Mesenchymal stem cell (in vitro differentiated cells and primary cell): ENCODE measurements around the gene ANKRD16.

ENCODE experiments used
- DNase-seq: peaks from one replicate; pipeline ENCODE4 v3.0.0-alpha.2; 2013
- H2AFZ ChIP-seq: one replicate; pipeline ENCODE4 v1.6.1; 2013; ENCODE audit warnings: low read depth, mild to moderate bottlenecking, control low read depth, inconsistent platforms, low read length, moderate library complexity
- H2AK5ac ChIP-seq: 2 replicates; pipeline ENCODE4 v1.6.1; 2013; ENCODE audit warnings: low read length, moderate library complexity, mild to moderate bottlenecking, inconsistent platforms; ENCODE audit not compliant: severe bottlenecking
- H2BK120ac ChIP-seq: one replicate; pipeline ENCODE4 v1.6.1; 2013; ENCODE audit warnings: low read depth, mild to moderate bottlenecking, inconsistent platforms, low read length, moderate library complexity
- H2BK12ac ChIP-seq, 2 experiments: one replicate each; pipeline ENCODE4 v1.6.1; 2013; ENCODE audit warnings: inconsistent platforms in 2 of 2, low read length in 2 of 2, mild to moderate bottlenecking in 2 of 2, moderate library complexity in 2 of 2, control low read depth in 1 of 2
- H2BK15ac ChIP-seq: one replicate; pipeline ENCODE4 v1.6.1; 2013; ENCODE audit warnings: mild to moderate bottlenecking, low read depth, inconsistent platforms; ENCODE audit not compliant: poor library complexity, severe bottlenecking
- H2BK5ac ChIP-seq: 2 replicates; pipeline ENCODE4 v1.6.1; 2013; ENCODE audit warnings: low read depth, mild to moderate bottlenecking, low read length, control low read depth, inconsistent platforms; ENCODE audit not compliant: poor library complexity, severe bottlenecking
- H3K14ac ChIP-seq, 2 experiments: one replicate each; pipeline ENCODE4 v1.6.1; 2013; ENCODE audit warnings: inconsistent platforms in 2 of 2, low read length in 2 of 2, control low read depth in 1 of 2, mild to moderate bottlenecking in 1 of 2, moderate library complexity in 1 of 2
- H3K18ac ChIP-seq, 2 experiments: one replicate each; pipeline ENCODE4 v1.6.1; 2013; ENCODE audit warnings: inconsistent platforms in 2 of 2, low read length in 2 of 2, control low read depth in 1 of 2, low read depth in 1 of 2, mild to moderate bottlenecking in 1 of 2
- H3K23ac ChIP-seq, 2 experiments: one replicate each; pipeline ENCODE4 v1.6.1; 2013; ENCODE audit warnings: inconsistent platforms in 2 of 2, low read length in 2 of 2, mild to moderate bottlenecking in 2 of 2, moderate library complexity in 2 of 2, control low read depth in 1 of 2
- H3K27ac ChIP-seq: 2 replicates; pipeline ENCODE4 v1.5.1; 2013; ENCODE audit warnings: mild to moderate bottlenecking, moderate library complexity, low read length, control low read depth, inconsistent platforms; ENCODE audit not compliant: poor library complexity, severe bottlenecking
- H3K27me3 ChIP-seq, 2 experiments: 2 replicates each; pipeline versions ENCODE4 v1.6.1 to v1.7.0; 2013; ENCODE audit warnings: low read length in 2 of 2, mild to moderate bottlenecking in 2 of 2, moderate library complexity in 2 of 2, control low read depth in 1 of 2, inconsistent platforms in 1 of 2; ENCODE audit not compliant: control insufficient read depth in 1 of 2, insufficient read depth in 1 of 2
- H3K36me3 ChIP-seq, 2 experiments: 2 replicates each; pipeline versions ENCODE4 v1.6.1 to v1.7.0; 2013; ENCODE audit warnings: low read length in 2 of 2, control low read depth in 1 of 2, inconsistent platforms in 1 of 2, low read depth in 1 of 2, mild to moderate bottlenecking in 1 of 2; ENCODE audit not compliant: insufficient read depth in 2 of 2, control insufficient read depth in 1 of 2
- H3K4ac ChIP-seq, 2 experiments: one replicate each; pipeline ENCODE4 v1.6.1; 2013; ENCODE audit warnings: inconsistent platforms in 2 of 2, low read length in 2 of 2, mild to moderate bottlenecking in 2 of 2, moderate library complexity in 2 of 2, control low read depth in 1 of 2, low read depth in 1 of 2
- H3K4me1 ChIP-seq: 2 replicates; pipeline ENCODE4 v1.6.1; 2013; ENCODE audit warnings: low read depth, low read length, control low read depth; ENCODE audit not compliant: control insufficient read depth, insufficient read depth
- H3K4me2 ChIP-seq: 2 replicates; pipeline ENCODE4 v1.6.1; 2013; ENCODE audit warnings: low read length, mild to moderate bottlenecking, inconsistent platforms; ENCODE audit not compliant: poor library complexity, severe bottlenecking
- H3K4me3 ChIP-seq, 2 experiments: 2 replicates each; pipeline versions ENCODE4 v1.5.1 to v1.7.0; 2013; ENCODE audit warnings: low read length in 2 of 2, mild to moderate bottlenecking in 2 of 2, control low read depth in 1 of 2, low read depth in 1 of 2; ENCODE audit not compliant: insufficient read depth in 1 of 2
- H3K79me1 ChIP-seq: replicated peaks from 2 replicates; pipeline ENCODE4 v1.6.1; 2013; ENCODE audit warnings: mild to moderate bottlenecking, control low read depth, low read length, inconsistent platforms; ENCODE audit not compliant: poor library complexity, severe bottlenecking
- H3K9ac ChIP-seq: 2 replicates; pipeline ENCODE4 v1.7.0; 2013; ENCODE audit warnings: mild to moderate bottlenecking, low read length, moderate library complexity
- H3K9me3 ChIP-seq: 2 replicates; pipeline ENCODE4 v1.7.0; 2013; ENCODE audit warnings: mild to moderate bottlenecking, low read length; ENCODE audit not compliant: control insufficient read depth
- H4K8ac ChIP-seq: one replicate; pipeline ENCODE4 v1.6.1; 2013; ENCODE audit warnings: inconsistent platforms, mild to moderate bottlenecking, low read length, moderate library complexity
- H4K91ac ChIP-seq: one replicate; pipeline ENCODE4 v1.6.1; 2013; ENCODE audit warnings: mild to moderate bottlenecking, low read length, inconsistent platforms
- whole genome bisulfite sequencing: methylation state at CpG from one replicate; pipeline ENCODE4 v1.1.7; 2013; ENCODE audit warnings: mixed read lengths; 5-methylcytosine and 5-hydroxymethylcytosine counted together

ANKRD16 gene

GRCh38 chr10:5830629-5831445 is 58.9 kb downstream of the ANKRD16 start:
- no peak for DNase-seq
- WGBS: 87% methylated on average over 14 of the region's 14 CpGs
- H3K4ac ChIP-seq: no peak overlapping the region
- H3K4me3 ChIP-seq: no peak overlapping the region
- no peaks in the 10 kb centered on the region for H3K27me3 ChIP-seq
- no peak overlapping the region for H3K9ac ChIP-seq
- no peak overlapping the region for H3K27ac ChIP-seq
- H3K36me3 ChIP-seq: no peaks in the 10 kb centered on the region
- no peak overlapping the region for H2BK5ac ChIP-seq
- H4K91ac ChIP-seq: no peak overlapping the region
- H3K9me3 ChIP-seq: no peaks in the 10 kb centered on the region
- H3K4me2 ChIP-seq: no peak overlapping the region
- no peak overlapping the region for H2AK5ac ChIP-seq
- no peaks in the 10 kb centered on the region for H3K79me1 ChIP-seq
- H2BK15ac ChIP-seq: no peak overlapping the region
- no peak overlapping the region for H3K23ac ChIP-seq
- no peak overlapping the region for H2BK120ac ChIP-seq
- peaks cover 1% of the 10 kb centered on the region for H3K4me1 ChIP-seq
- H3K18ac ChIP-seq: no peak overlapping the region
- H3K14ac ChIP-seq: peak overlapping the region in 1 of 2 experiments; percentile 26
- H4K8ac ChIP-seq: no peak overlapping the region
- H2AFZ ChIP-seq: no peak overlapping the region
- H2BK12ac ChIP-seq: no peak overlapping the region

GRCh38 chr10:5829267-5829666 is 60.4 kb downstream of the ANKRD16 start:
- no peak overlapping the region for H3K9ac ChIP-seq
- H2AK5ac ChIP-seq: no peak overlapping the region
- no peaks in the 10 kb centered on the region for H3K27me3 ChIP-seq
- H4K91ac ChIP-seq: no peak overlapping the region
- H3K4ac ChIP-seq: no peak overlapping the region
- H2BK12ac ChIP-seq: no peak overlapping the region
- no peak for DNase-seq
- no peak overlapping the region for H2AFZ ChIP-seq
- H2BK5ac ChIP-seq: no peak overlapping the region
- no peak overlapping the region for H3K27ac ChIP-seq
- no peaks in the 10 kb centered on the region for H3K36me3 ChIP-seq
- H3K18ac ChIP-seq: no peak overlapping the region
- no peak overlapping the region for H3K4me2 ChIP-seq
- no peak overlapping the region for H3K23ac ChIP-seq
- no peak overlapping the region for H2BK120ac ChIP-seq
- H3K9me3 ChIP-seq: no peaks in the 10 kb centered on the region
- H3K79me1 ChIP-seq: no peaks in the 10 kb centered on the region
- 93% methylated on average over 8 of the region's 9 CpGs for WGBS
- no peak overlapping the region for H4K8ac ChIP-seq
- H2BK15ac ChIP-seq: no peak overlapping the region
- no peak overlapping the region for H3K4me3 ChIP-seq
- peaks cover 1% of the 10 kb centered on the region for H3K4me1 ChIP-seq
- H3K14ac ChIP-seq: no peak overlapping the region

- H3K23ac ChIP-seq: no peak overlapping the region
- no peak overlapping the region for H3K14ac ChIP-seq
- H2BK12ac ChIP-seq: no peak overlapping the region
- H3K4me1 ChIP-seq: peaks cover 1% of the 10 kb centered on the region
- H3K9ac ChIP-seq: no peak overlapping the region
- H2BK5ac ChIP-seq: no peak overlapping the region
- H2AFZ ChIP-seq: no peak overlapping the region
- 95% methylated on average over 16 of the region's 16 CpGs for WGBS
- no peak for DNase-seq
- H3K36me3 ChIP-seq: no peaks in the 10 kb centered on the region
- H3K9me3 ChIP-seq: no peaks in the 10 kb centered on the region
- no peak overlapping the region for H2BK120ac ChIP-seq
- H2AK5ac ChIP-seq: no peak overlapping the region
- H3K4me3 ChIP-seq: no peak overlapping the region
- no peak overlapping the region for H4K8ac ChIP-seq
- no peak overlapping the region for H2BK15ac ChIP-seq
- H3K4ac ChIP-seq: no peak overlapping the region
- H4K91ac ChIP-seq: no peak overlapping the region
- H3K4me2 ChIP-seq: no peak overlapping the region
- H3K18ac ChIP-seq: no peak overlapping the region
- no peak overlapping the region for H3K27ac ChIP-seq
- no peaks in the 10 kb centered on the region for H3K79me1 ChIP-seq
- H3K27me3 ChIP-seq: no peaks in the 10 kb centered on the region
Measured at GRCh38 chr10:5828725-5829124, 61.0 kb downstream of the ANKRD16 start.

GRCh38 chr10:5827841-5828240 is 61.9 kb downstream of the ANKRD16 start:
- Histone ChIP-seq H4K8ac (no peak overlapping the region), H3K4ac (no peak overlapping the region), H3K9me3 (no peaks in the 10 kb centered on the region), H2BK120ac (no peak overlapping the region), H2BK12ac (no peak overlapping the region), H3K4me2 (no peak overlapping the region), H3K23ac (no peak overlapping the region), H2BK15ac (no peak overlapping the region), H3K36me3 (no peaks in the 10 kb centered on the region), H3K4me3 (no peak overlapping the region), H3K27me3 (no peaks in the 10 kb centered on the region), H3K79me1 (no peaks in the 10 kb centered on the region), H3K18ac (no peak overlapping the region), H2AFZ (no peak overlapping the region), H3K14ac (no peak overlapping the region), H3K9ac (no peak overlapping the region), H3K4me1 (peaks cover 1% of the 10 kb centered on the region), H2BK5ac (no peak overlapping the region), H4K91ac (no peak overlapping the region), H2AK5ac (no peak overlapping the region), H3K27ac (no peak overlapping the region)
- WGBS: 97% methylated on average over 4 of the region's 6 CpGs
- DNase-seq: no peak
